ENCODE data around the gene RCVRN.
A peak's percentile ranks its signal among the peaks of the same experiment; 100 is the strongest.

The RCVRN gene

DNA sequence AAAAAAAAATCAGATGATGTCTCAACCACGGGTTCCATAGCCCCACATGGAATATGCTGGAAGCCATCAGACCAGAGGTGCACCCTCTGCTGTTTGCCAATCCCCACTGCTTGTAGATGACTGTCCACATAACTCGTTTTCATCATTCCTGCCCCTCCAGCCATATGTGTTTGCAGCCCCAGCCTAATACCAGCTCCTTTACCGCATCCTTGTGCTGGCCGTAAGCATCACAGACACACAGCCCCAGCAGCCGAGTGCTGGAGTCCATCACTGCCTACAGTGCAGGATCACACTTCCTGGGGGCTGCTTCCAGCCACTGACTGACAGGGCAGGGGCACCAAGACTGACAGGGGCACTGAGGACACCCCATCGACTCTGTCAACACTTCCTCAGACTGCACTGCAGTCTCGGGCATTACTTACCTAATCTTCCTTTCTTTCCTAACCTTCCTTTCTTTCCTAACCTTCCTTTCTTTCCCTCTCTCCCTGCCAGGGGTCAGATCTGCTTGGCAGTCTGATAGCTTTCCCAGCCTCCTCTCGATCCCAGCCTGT lies 5.0 kb downstream of the RCVRN start:
- no peak overlapping the region for H3K4me2 ChIP-seq
- peaks cover 0 to 4% (median 0%) of the 10 kb centered on the region in 11 experiments; a peak in 1 of 22 replicates for H4K20me1 ChIP-seq
- H3K4me3 ChIP-seq = no peak overlapping the region
- TF ChIP-seq Cebpa-rat (IDR thresholded peaks at IDR 0.05) = no peak
- no peaks in the 10 kb centered on the region for H3K9me3 ChIP-seq (replicated peaks in 1 of 11)
- H3K36me3 ChIP-seq = peaks cover 0 to 36% (median 0%) of the 10 kb centered on the region in 11 experiments; a peak in 9 of 22 replicates
- H3K27ac ChIP-seq = no peak overlapping the region
- no peaks in the 10 kb centered on the region for H3K27me3 ChIP-seq
- no peak overlapping the region for H3K9ac ChIP-seq
- H3K4me1 ChIP-seq = peaks cover 0 to 16% (median 0%) of the 10 kb centered on the region in 10 experiments; a peak in 7 of 20 replicates

DNA sequence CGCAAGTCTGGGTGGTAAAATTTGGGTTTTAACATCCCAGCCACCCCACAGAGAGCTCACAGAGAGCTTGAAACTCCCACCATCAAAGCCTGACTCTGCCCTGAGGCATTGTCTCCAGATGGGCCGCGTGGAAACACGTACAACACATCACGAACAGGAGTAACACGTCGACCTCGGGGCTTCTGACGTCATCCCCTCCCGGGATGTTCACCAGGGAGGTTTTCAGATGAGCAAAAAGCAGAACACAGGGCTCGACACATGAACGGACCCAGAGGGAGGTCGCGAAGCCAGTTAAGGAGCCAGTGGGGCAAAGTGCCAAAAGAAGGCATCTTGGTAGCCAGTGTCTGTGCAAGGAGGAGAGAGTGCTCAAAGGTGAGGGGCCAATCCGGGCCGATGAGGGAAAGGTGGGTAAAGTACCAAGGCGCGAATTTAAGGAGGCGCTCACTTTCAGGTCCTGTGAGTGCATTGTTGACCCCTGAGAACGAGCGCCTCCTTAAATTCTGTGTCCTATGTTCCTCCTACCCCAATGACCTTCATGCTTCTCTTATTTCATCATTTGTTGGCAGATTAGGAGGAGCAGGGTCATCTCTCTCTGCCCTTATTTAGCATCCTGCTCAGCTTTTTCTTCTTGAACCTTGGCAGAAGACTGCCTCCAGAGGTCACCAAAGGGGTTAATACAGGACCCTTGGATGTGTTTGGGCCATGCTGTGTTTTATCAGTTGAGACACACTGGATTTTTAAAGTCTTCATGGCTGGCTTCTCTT lies 5.6 kb downstream of the RCVRN start:
- peaks cover 0 to 36% (median 0%) of the 10 kb centered on the region in 11 experiments; a peak in 9 of 22 replicates for H3K36me3 ChIP-seq
- peaks cover 0 to 2% (median 0%) of the 10 kb centered on the region in 11 experiments; a peak in 1 of 22 replicates for H4K20me1 ChIP-seq
- H3K27ac ChIP-seq = no peak overlapping the region
- H3K9ac ChIP-seq = no peak overlapping the region
- TF ChIP-seq Cebpa-rat (IDR thresholded peaks at IDR 0.05) = no peak
- H3K4me3 ChIP-seq = no peak overlapping the region
- peaks cover 0 to 16% (median 0%) of the 10 kb centered on the region in 10 experiments; a peak in 7 of 20 replicates for H3K4me1 ChIP-seq
- no peaks in the 10 kb centered on the region for H3K27me3 ChIP-seq
- no peak overlapping the region for H3K4me2 ChIP-seq
- H3K9me3 ChIP-seq (replicated peaks in 1 of 11) = no peaks in the 10 kb centered on the region

DNA sequence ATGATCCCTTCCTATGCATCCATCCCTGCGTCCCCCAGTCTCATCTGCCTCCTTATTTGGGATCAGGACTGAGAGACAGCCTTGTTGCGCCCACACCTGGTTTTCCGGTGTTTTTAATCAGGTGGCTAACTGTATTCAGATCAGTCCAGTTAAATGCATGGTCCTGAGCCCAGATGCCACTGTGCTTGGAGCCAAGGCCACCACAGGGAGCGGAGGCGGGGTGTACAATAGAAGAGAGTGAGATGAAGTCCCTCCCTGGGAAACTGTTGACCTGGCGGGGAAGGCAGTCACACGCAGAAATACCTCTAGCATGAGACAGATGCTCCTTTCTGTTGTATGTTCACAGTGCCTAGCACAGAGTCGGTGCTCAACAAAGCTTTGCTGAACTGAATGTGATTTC lies 6.3 kb downstream of the RCVRN start:
- Histone ChIP-seq H3K9ac (no peak overlapping the region), H3K9me3 (replicated peaks in 1 of 11) (no peaks in the 10 kb centered on the region), H3K27ac (no peak overlapping the region), H3K27me3 (no peaks in the 10 kb centered on the region), H3K4me3 (no peak overlapping the region), H3K4me2 (no peak overlapping the region), H4K20me1 (no peaks in the 10 kb centered on the region; a peak in 1 of 22 replicates), H3K36me3 (peaks cover 0 to 36% (median 0%) of the 10 kb centered on the region in 11 experiments; a peak in 9 of 22 replicates), H3K4me1 (peaks cover 0 to 16% (median 0%) of the 10 kb centered on the region in 10 experiments; a peak in 7 of 20 replicates)
- no peak for TF ChIP-seq Cebpa-rat (IDR thresholded peaks at IDR 0.05)

DNA sequence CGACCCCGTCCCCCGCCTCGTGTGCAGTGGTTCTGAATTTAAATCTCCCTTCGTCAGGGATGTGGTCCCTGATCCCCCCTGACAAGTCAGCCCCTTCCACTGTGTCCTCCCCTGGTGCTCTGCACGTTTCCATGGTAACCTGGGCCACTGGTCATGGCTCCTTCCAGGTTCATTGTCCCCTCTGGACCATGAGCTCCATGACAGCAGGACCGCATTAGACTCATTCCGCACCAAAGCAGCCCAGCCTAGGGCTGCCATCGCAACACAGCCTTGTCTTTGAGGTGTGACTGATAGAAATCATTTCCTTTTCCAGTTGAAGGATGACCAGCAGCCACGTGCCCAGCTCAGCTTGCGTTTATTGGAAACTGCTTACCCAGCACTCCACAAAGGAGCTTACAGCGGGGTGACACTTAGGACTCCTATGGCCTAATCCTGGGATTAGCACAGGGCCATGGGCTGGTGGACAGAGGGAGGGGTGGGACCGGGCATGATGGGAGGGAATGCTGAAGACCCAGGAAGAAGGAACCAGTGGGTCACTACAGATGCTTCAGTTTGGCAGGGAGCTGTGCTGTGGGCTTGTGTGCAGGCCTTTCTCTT lies 7.6 kb downstream of the RCVRN start:
- Histone ChIP-seq H3K4me2 (no peak overlapping the region), H3K9me3 (replicated peaks in 1 of 11) (no peaks in the 10 kb centered on the region), H3K4me3 (no peak overlapping the region), H4K20me1 (no peaks in the 10 kb centered on the region; a peak in 1 of 22 replicates), H3K27ac (no peak overlapping the region), H3K27me3 (no peaks in the 10 kb centered on the region), H3K4me1 (peaks cover 0 to 16% (median 0%) of the 10 kb centered on the region in 10 experiments; a peak in 7 of 20 replicates), H3K9ac (no peak overlapping the region), H3K36me3 (peaks cover 0 to 36% (median 0%) of the 10 kb centered on the region in 11 experiments; a peak in 9 of 22 replicates)
- TF ChIP-seq Cebpa-rat (IDR thresholded peaks at IDR 0.05) = no peak

DNA sequence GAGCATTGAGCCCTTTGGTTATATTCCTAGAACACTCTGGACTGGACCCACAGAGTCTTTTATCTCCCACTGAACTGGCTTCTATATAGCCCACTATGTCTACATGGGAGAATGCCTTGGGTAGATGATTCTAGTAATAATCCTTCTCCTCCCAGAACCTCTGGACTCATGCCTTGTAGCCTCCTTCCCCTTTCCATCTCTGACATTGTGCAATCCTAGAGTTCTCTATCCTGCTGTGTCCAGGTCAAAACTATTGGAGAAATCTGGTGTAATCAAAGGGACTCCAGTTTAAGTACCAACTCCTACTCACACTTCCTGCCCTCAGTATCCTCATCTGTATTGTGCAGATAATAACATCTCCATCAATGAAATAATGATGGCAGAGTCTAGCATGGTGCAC lies 9.1 kb downstream of the RCVRN start:
- peaks cover 0 to 16% (median 0%) of the 10 kb centered on the region in 10 experiments; a peak in 7 of 20 replicates for H3K4me1 ChIP-seq
- H4K20me1 ChIP-seq = no peaks in the 10 kb centered on the region; a peak in 1 of 22 replicates
- H3K4me2 ChIP-seq = peak overlapping the region in 3 of 11 experiments; percentile 15 to 47 (median 28); a peak in 5 of 22 replicates
- H3K4me3 ChIP-seq = no peak overlapping the region
- H3K27me3 ChIP-seq = no peaks in the 10 kb centered on the region
- H3K9me3 ChIP-seq (replicated peaks in 1 of 11) = no peaks in the 10 kb centered on the region
- TF ChIP-seq Cebpa-rat (IDR thresholded peaks at IDR 0.05) = peak in 4 of 11 experiments; percentile 23 to 66 (median 40); a peak in 4 of 22 replicates
- H3K27ac ChIP-seq = no peak overlapping the region
- no peak overlapping the region for H3K9ac ChIP-seq
- peaks cover 0 to 35% (median 0%) of the 10 kb centered on the region in 11 experiments; a peak in 9 of 22 replicates for H3K36me3 ChIP-seq

GRCh38 chr17:9894231-9894630 lies 10.8 kb downstream of the RCVRN start:
- Histone ChIP-seq H3K4me2 (no peak overlapping the region), H3K27ac (no peak overlapping the region), H3K27me3 (peaks cover 0 to 1% (median 0%) of the 10 kb centered on the region in 11 experiments; a peak in 1 of 22 replicates), H3K9ac (no peak overlapping the region), H3K9me3 (replicated peaks in 1 of 11) (no peaks in the 10 kb centered on the region), H3K4me3 (no peak overlapping the region), H3K4me1 (peaks cover 0 to 16% (median 0%) of the 10 kb centered on the region in 10 experiments; a peak in 7 of 20 replicates), H4K20me1 (no peaks in the 10 kb centered on the region), H3K36me3 (peaks cover 0 to 18% (median 0%) of the 10 kb centered on the region in 11 experiments; a peak in 8 of 22 replicates)
- TF ChIP-seq Cebpa-rat (IDR thresholded peaks at IDR 0.05) = no peak

GRCh38 chr17:9893411-9894012 lies 11.6 kb downstream of the RCVRN start:
- Histone ChIP-seq H3K9me3 (replicated peaks in 1 of 11) (no peaks in the 10 kb centered on the region), H3K9ac (no peak overlapping the region), H3K4me1 (peaks cover 0 to 16% (median 0%) of the 10 kb centered on the region in 10 experiments; a peak in 7 of 20 replicates), H3K4me3 (no peak overlapping the region), H3K27ac (no peak overlapping the region), H4K20me1 (no peaks in the 10 kb centered on the region), H3K4me2 (no peak overlapping the region), H3K27me3 (peaks cover 0 to 3% (median 0%) of the 10 kb centered on the region in 11 experiments; a peak in 1 of 22 replicates), H3K36me3 (peaks cover 0 to 10% (median 0%) of the 10 kb centered on the region in 11 experiments; a peak in 3 of 22 replicates)
- no peak for TF ChIP-seq Cebpa-rat (IDR thresholded peaks at IDR 0.05)

DNA sequence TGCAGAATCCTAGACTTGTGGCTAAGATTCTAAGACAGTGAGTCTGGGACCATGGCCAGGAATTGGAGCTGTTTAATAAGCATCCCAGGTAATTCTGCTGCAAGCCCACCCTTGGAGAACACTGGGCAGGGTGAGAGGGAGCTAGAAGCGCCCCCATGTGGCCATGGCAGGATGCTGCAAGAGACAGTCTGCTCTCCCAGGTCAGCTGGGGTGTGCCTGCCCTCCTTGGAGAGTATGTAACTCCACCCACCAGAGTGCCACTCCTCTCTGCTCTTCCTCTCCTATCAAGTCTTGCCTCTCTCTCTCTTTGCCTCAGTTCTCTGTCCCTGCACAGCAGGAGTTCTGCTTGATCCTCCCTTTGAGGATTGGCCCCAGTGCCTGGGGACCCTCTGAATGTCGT lies 14.9 kb downstream of the RCVRN start:
- Histone ChIP-seq H3K4me3 (no peak overlapping the region), H3K4me2 (no peak overlapping the region)
- no peak for TF ChIP-seq Cebpa-rat (IDR thresholded peaks at IDR 0.05)

More for the DNA sequence above, 14.9 kb downstream of the RCVRN start:
- Histone ChIP-seq H3K4me1 (peaks cover 0 to 18% (median 0%) of the 10 kb centered on the region in 10 experiments; a peak in 4 of 20 replicates), H4K20me1 (no peaks in the 10 kb centered on the region), H3K27ac (no peak overlapping the region), H3K9me3 (replicated peaks in 1 of 11) (peaks cover 0 to 5% (median 0%) of the 10 kb centered on the region in 11 experiments; a peak in 1 of 22 replicates), H3K27me3 (peaks cover 0 to 6% (median 0%) of the 10 kb centered on the region in 11 experiments; a peak in 1 of 22 replicates), H3K9ac (no peak overlapping the region), H3K36me3 (no peaks in the 10 kb centered on the region)

Measured in BLaER1 treated with 17β-estradiol and CSF1 and Interleukin-3, amounts not matched to agents 10 nM and 100 nM (cell line).